Measurements from ENCODE around the gene CCDC88B. TPM values are rescaled to one million over a fixed set of nuclear protein-coding genes. Genes with fewer than 3 reads are reported as not detected.

Gene CCDC88B
- total RNA-seq, 4 donors from 2014 or later: 7.4 to 14.9 (median 13.7) TPM

- intact Hi-C loops (cut with DNase I): no loop called here
- peaks cover 0 to 42% (median 0%) of the 10 kb centered on the region in 4 donors for H3K27me3 ChIP-seq
- 72 to 88% methylated on average over 7 of the region's 7 CpGs for WGBS, 2 donors
Observed at GRCh38 chr11:64401775-64402174, 61.8 kb downstream of the CCDC88B start.

GRCh38 chr11:64403106-64403505 is 63.1 kb downstream of the CCDC88B start:
- H3K27me3 ChIP-seq: peaks cover 0 to 34% (median 0%) of the 10 kb centered on the region in 4 donors
- no peak for DNase-seq
- H3K4me1 ChIP-seq: peaks cover 3 to 13% (median 6%) of the 10 kb centered on the region in 3 donors
- no peak overlapping the region for H3K27ac ChIP-seq
- H3K36me3 ChIP-seq: no peaks in the 10 kb centered on the region
- intact Hi-C loops (cut with DNase I): no loop called here
- TF ChIP-seq POLR2A (IDR thresholded peaks at IDR 0.05): no peak
- TF ChIP-seq CTCF (IDR thresholded peaks at IDR 0.05): no peak
- WGBS, 2 donors: 70 to 75% methylated on average over 4 of the region's 5 CpGs
- H3K9me3 ChIP-seq: no peaks in the 10 kb centered on the region
- H3K4me3 ChIP-seq: no peak overlapping the region

More at GRCh38 chr11:64401775-64402174, 61.8 kb downstream of the CCDC88B start:
- Histone ChIP-seq H3K9me3 (no peaks in the 10 kb centered on the region), H3K36me3 (no peaks in the 10 kb centered on the region), H3K4me3 (no peak overlapping the region), H3K4me1 (peaks cover 3 to 13% (median 6%) of the 10 kb centered on the region in 3 donors), H3K27ac (no peak overlapping the region)
- no peak for DNase-seq
- TF ChIP-seq POLR2A (IDR thresholded peaks at IDR 0.05): no peak
- no peak for TF ChIP-seq CTCF (IDR thresholded peaks at IDR 0.05)

GRCh38 chr11:64406221-64406946 is 66.4 kb downstream of the CCDC88B start:
- Histone ChIP-seq H3K9me3 (no peaks in the 10 kb centered on the region), H3K4me1 (peaks cover 0 to 5% (median 0%) of the 10 kb centered on the region in 3 donors), H3K36me3 (no peaks in the 10 kb centered on the region), H3K4me3 (no peak overlapping the region), H3K27me3 (peaks cover 0 to 32% (median 0%) of the 10 kb centered on the region in 4 donors), H3K27ac (no peak overlapping the region)
- no peak for DNase-seq
- TF ChIP-seq POLR2A (IDR thresholded peaks at IDR 0.05): no peak
- WGBS, 2 donors: 40 to 46% methylated on average over 4 to 9 of the region's 10 CpGs
- intact Hi-C loops (cut with DNase I): no loop called here

Small RNA genes within 50 kb of the gene (small RNA-seq; reads per million reads assigned to genes)
- gene MIR1237: 0.07 to 1.4 (median 0.79) reads per million in 4 donors
- gene MIR7155: 0.27 to 0.68 (median 0.47) reads per million in 4 donors
- 0 reads per million in 4 donors for gene RF00019

Other genes with a start within 250 kb of the CCDC88B start
- gene MACROD1, start 174.1 kb upstream of the CCDC88B start, total RNA-seq: 10 to 100 TPM; 10.4 to 31.5 (median 19.5) TPM
- gene STIP1, start 154.0 kb upstream of the CCDC88B start, total RNA-seq: 100 to 1,000 TPM in 2 of 4 donors, 10 to 100 TPM in 2; 81.6 to 116 (median 104) TPM
- gene FERMT3, start 133.5 kb upstream of the CCDC88B start, total RNA-seq: 10 to 100 TPM in 2 of 4 donors, 1 to 10 TPM in 2; 3.8 to 16.9 (median 10.6) TPM
- gene TRPT1, start 114.0 kb upstream of the CCDC88B start, total RNA-seq: 10 to 100 TPM; 23.9 to 68.7 (median 45.8) TPM
- gene NUDT22, start 113.9 kb upstream of the CCDC88B start, total RNA-seq: 10 to 100 TPM; 44.0 to 60.1 (median 50.7) TPM
- gene DNAJC4, start 109.7 kb upstream of the CCDC88B start, total RNA-seq: 10 to 100 TPM in 3 of 4 donors, 1 to 10 TPM in 1; 8.9 to 27.1 (median 16.8) TPM
- 10 to 100 TPM; 18.0 to 50.5 (median 30.9) TPM for gene VEGFB, start 105.6 kb upstream of the CCDC88B start, total RNA-seq
- gene FKBP2, start 99.1 kb upstream of the CCDC88B start, total RNA-seq: 10 to 100 TPM; 50.7 to 89.6 (median 56.0) TPM
- 100 to 1,000 TPM; 137 to 279 (median 203) TPM for gene PPP1R14B, start 93.3 kb upstream of the CCDC88B start, total RNA-seq
- 10 to 100 TPM; 29.8 to 54.5 (median 42.4) TPM for gene PLCB3, start 88.7 kb upstream of the CCDC88B start, total RNA-seq
- 10 to 100 TPM; 49.4 to 86.5 (median 72.9) TPM for gene BAD, start 55.5 kb upstream of the CCDC88B start, total RNA-seq
- 10 to 100 TPM; 17.5 to 19.9 (median 19.2) TPM for gene GPR137, start 54.4 kb upstream of the CCDC88B start, total RNA-seq
- gene KCNK4, start 48.9 kb upstream of the CCDC88B start, total RNA-seq: not detected
- gene CATSPERZ, start 39.8 kb upstream of the CCDC88B start, total RNA-seq: not detected
- 100 to 1,000 TPM in 2 of 4 donors, 10 to 100 TPM in 2; 81.9 to 131 (median 99.7) TPM for gene ESRRA, start 34.7 kb upstream of the CCDC88B start, total RNA-seq
- 100 to 1,000 TPM; 202 to 248 (median 211) TPM for gene TRMT112, start 22.6 kb upstream of the CCDC88B start, total RNA-seq
- gene PRDX5, start 22.1 kb upstream of the CCDC88B start, total RNA-seq: 100 to 1,000 TPM; 309 to 602 (median 476) TPM
- gene RPS6KA4, start 19.0 kb downstream of the CCDC88B start, total RNA-seq: 10 to 100 TPM; 28.6 to 69.8 (median 55.0) TPM
- not detected for gene SLC22A11, start 215.7 kb downstream of the CCDC88B start, total RNA-seq

Data from esophagus squamous epithelium (tissue), 5 donors.